Stimulated activated CD4-positive, alpha-beta T cell treated with anti-CD3 and anti-CD28 coated beads, TNF-alpha, amount 100 ng/mL, for 1 hour (primary cell): ENCODE results near the gene TMEM151B.

Experiments used
- DNase-seq, 3 donors: peaks; one replicate each; pipeline ENCODE4 v3.0.0-alpha.2; 2020; ENCODE audit warnings: low read depth in 3 of 3, low spot score in 1 of 3

TMEM151B gene

GRCh38 chr6:44232676-44233566 lies 37.3 kb upstream of the TMEM151B start:
- DNase-seq: no peak

- DNase-seq: no peak
Measured at GRCh38 chr6:44233567-44234100, 36.6 kb upstream of the TMEM151B start.

DNA sequence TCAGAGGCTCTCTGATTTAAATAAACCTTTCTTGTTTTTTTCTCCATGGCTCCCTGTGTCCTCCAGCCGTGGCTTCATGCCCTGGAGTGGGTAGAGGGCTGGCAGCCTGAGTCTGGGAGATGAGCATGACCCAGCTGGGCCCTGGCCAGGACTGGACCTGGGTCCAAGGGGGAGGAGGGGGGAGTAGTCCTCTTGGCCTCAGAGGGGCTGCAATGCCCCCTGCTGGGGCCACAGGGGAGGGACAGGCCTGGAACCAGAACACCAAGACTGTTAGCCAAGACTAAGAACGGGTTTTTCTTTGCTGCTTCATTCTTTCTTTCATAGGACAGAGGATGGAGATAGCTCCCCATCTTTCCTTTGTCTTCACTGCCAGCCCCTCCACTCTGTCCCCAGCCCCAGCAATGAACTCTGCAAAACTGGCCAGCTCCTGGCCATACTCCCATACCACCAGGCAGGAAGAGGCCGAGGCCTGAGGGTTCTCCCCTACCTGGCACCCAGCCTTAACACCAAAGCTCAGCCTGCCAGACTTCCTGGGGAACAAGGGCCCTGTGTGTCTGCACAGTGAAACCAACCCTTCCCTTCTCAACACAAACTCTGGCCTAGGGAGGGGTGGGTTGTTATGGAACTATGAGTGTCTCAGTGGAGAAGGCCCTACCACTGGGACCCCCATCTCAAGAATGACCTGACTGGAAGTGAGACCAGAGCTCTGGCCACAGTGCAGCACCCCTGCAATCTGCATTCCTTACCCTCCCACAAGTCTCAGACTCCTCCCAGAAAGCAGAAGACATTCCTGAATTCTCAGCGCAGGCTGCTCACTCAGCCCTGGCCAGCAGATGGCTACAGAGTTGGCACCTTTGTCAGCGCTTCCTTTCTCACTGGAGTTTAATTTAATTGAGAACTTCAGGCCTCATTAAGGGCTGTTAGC lies 35.9 kb upstream of the TMEM151B start:
- DNase-seq: no peak

DNA sequence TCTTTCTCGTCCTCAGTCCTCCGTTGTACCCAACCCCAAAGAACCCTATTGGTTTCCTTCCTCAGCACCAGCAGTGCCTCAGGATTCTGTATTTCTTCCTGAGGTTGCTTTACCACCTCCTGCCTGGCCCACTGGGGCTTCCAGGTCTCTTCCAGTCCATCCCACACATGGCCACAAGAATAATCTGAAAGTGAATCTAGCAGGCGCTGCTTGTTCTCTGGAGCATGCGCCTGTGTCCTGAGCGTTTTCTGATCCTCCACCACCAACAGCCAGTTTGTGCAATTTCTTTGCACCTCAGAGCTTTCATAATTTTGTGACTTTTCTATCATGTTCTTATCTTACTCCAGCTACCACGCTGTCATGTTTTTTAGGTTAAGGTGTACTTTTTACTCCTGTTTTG lies 35.0 kb upstream of the TMEM151B start:
- DNase-seq: no peak

DNA sequence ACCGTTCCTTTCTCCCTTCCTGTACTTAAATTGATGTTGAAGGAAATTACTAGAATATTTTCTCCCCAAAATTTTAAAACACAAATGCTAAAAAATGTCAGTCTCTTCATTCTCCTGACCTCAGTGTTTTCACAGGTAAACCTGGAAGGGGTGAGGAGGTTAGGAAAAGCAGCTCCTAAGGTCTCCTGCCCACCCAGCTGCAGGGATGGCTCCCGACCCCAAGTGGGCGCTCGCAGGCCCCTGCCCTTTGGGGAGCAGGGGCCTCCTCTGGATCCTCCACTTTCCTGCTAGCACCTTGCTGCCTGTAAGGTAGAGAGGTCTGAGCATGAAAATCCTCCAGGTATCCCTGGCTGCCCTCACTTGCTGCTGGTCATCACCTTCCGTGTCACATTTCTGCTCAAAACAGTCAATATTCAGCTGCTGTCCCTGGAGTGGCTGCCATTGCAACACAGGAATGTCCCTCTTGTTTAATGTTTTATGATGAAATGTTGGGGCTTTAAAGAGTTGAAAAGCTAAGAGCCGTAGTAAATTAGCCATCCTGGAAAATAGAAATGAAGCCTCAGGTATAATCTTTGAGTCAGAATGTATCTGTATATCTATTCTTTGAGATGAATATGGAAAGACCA lies 34.2 kb upstream of the TMEM151B start:
- no peak for DNase-seq

- no peak for DNase-seq
Measured at GRCh38 chr6:44237021-44237812, 33.0 kb upstream of the TMEM151B start.

GRCh38 chr6:44237813-44238433 lies 32.3 kb upstream of the TMEM151B start:
- peak; percentile 38 to 66 (median 58) for DNase-seq

DNA sequence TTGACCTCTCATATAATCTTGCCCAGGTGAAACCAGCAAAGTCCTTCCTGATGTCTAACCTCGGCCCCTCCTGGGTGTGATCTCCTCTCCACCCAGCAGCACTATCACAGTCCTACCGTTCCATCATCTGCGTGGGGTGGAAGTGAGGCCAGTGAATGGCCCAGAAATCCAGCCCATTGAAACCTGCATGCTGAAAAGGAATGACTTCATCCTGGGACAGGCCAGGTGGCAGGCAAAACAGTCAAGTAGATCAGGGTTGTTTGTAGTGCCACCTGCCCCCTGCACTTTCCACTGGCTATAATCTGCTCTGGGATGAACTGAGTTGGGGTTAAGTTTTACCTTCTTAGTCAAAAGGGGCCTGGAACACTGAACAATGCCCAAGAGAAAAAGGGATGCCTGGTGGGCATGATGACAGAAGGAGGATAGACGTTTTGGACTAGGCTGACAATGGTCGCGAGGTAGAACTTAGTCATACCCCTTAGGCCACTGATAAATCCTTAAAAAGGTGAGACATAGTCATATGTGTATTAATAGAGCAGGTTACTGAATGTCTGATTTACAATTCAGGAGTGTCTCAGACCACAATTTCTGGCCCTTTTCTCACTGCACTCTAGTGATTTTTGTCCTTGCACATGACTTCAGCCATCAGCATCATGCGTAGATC lies 31.4 kb upstream of the TMEM151B start:
- no peak for DNase-seq

GRCh38 chr6:44243345-44243744 lies 26.9 kb upstream of the TMEM151B start:
- DNase-seq: no peak

GRCh38 chr6:44245391-44245911 lies 24.8 kb upstream of the TMEM151B start:
- no peak for DNase-seq

GRCh38 chr6:44245912-44246662 lies 24.2 kb upstream of the TMEM151B start:
- peak in 2 of 3 donors; percentile 69 to 86 for DNase-seq

DNA sequence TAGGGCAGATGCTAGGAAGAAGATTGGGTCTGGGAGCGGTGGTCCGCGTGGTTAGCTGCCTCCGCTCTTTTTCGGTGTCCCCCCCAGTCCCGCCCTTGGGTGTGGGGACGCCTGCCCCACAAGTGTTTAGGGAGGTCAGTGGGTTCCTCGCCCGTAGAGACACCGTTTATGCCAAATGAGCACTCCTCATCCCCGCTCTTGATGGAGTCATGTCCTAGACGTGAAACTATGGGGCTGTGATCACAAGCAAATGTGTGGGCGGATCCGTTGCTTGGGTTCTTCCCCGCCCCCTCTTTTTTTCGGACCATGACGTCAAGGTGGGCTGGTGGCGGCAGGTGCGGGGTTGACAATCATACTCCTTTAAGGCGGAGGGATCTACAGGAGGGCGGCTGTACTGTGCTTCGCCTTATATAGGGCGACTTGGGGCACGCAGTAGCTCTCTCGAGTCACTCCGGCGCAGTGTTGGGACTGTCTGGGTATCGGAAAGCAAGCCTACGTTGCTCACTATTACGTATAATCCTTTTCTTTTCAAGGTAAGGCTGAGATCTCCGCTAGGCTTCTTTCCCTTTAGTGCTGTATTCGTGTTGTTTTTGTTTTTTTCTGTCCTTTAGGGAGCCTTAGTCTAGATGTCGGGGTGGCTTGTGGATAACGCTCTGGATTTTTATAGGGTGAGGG lies 23.4 kb upstream of the TMEM151B start, which contains the start of gene HSP90AB1:
HSP90AB1 (plus strand) TSS at position 439 of the 675 bp plus-strand sequence. CDS start 1,529 bp downstream, outside the sequence.
- peak; percentile 84 to 95 (median 92) for DNase-seq

- peak; percentile 77 to 84 (median 80) for DNase-seq
Measured at GRCh38 chr6:44247338-44248302, 22.6 kb upstream of the TMEM151B start.

GRCh38 chr6:44248579-44248978 lies 21.7 kb upstream of the TMEM151B start:
- DNase-seq: no peak

DNA sequence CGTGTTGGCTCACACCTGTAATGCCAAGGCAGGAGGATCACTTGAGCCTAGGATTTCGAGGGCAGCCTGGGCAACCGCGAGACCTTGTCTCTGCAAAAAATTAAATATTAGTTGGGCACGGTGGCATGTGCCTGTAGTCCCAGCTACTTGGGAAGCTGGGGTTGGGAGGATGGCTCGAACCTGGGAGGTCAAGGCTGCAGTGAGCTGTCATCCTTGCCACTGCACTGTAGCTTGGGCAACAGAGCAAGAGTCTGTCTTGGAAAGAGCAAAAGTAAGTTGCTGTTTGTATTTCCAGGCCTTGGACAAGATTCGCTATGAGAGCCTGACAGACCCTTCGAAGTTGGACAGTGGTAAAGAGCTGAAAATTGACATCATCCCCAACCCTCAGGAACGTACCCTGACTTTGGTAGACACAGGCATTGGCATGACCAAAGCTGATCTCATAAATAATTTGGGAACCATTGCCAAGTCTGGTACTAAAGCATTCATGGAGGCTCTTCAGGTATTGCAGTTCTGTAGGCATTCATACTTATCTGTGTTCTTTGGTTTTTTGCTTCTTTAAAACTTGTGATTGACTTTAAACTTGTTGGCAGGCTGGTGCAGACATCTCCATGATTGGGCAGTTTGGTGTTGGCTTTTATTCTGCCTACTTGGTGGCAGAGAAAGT lies 21.0 kb upstream of the TMEM151B start:
- no peak for DNase-seq
